Uterus (tissue), 4 donors: Measurements from ENCODE around the gene TOMM22. TPM values are rescaled to one million over a fixed set of nuclear protein-coding genes. Genes with fewer than 3 reads are reported as not detected.
"Not testable (repeated sequence)": the region's sequence is repeated elsewhere in the genome, so short reads cannot be mapped to it uniquely, and the experiment has no call there.

Source experiments
- DNase-seq, 2 donors: peaks; one replicate each; pipeline ENCODE4 v3.0.0-alpha.2; 2019 to 2020
- H3K27ac ChIP-seq, 2 donors: fragments of 200-600 bp; sonication (generic); 1 replicate in 1 of 2; 2 replicates in 1 of 2; pipeline ENCODE4 v1.5.1; 2016 to 2018
- H3K27me3 ChIP-seq, 2 donors: fragments of 200-600 bp; sonication (generic); one replicate each; pipeline ENCODE4 v1.5.1; 2018 to 2019; ENCODE audit warnings: control low read depth in 1 of 2
- H3K36me3 ChIP-seq, 2 donors: fragments of 200-600 bp; sonication (generic); one replicate each; pipeline ENCODE4 v1.5.1; 2019; ENCODE audit warnings: control low read depth in 1 of 2
- H3K4me1 ChIP-seq, 2 donors: fragments of 200-600 bp; sonication (generic); one replicate each; pipeline ENCODE4 v1.5.1; 2018 to 2019; ENCODE audit warnings: control low read depth in 1 of 2
- H3K4me3 ChIP-seq, 2 donors: fragments of 200-600 bp; sonication (generic); 1 replicate in 1 of 2; 2 replicates in 1 of 2; pipeline ENCODE4 v1.5.1; 2018 to 2019; ENCODE audit warnings: mild to moderate bottlenecking in 1 of 2
- H3K9me3 ChIP-seq, 2 donors: fragments of 200-600 bp; sonication (generic); one replicate each; pipeline ENCODE4 v1.5.1; 2019; ENCODE audit warnings: control low read depth in 1 of 2
- CTCF ChIP-seq, 4 experiments: fragments of 200-600 bp in 2 of 4; fragments of 450-650 bp in 2 of 4; sonication (generic) in 2 of 4; IDR thresholded peaks; one replicate each; pipeline ENCODE4 v1.5.1; 2016 to 2019; ENCODE audit warnings: antibody characterized with exemption in 4 of 4, mild to moderate bottlenecking in 2 of 4, moderate library complexity in 1 of 4
- POLR2A ChIP-seq, 2 donors: fragments of 450-650 bp; IDR thresholded peaks; one replicate each; pipeline ENCODE4 v1.6.1; 2016; ENCODE audit warnings: antibody characterized with exemption in 2 of 2, mild to moderate bottlenecking in 1 of 2, moderate library complexity in 1 of 2
- intact Hi-C: fragments of 100-400 bp; cut with DNase I; formaldehyde crosslinking; loops from one replicate; pipeline ENCODE4 v1.15.1; 2023; ENCODE audit warnings: low total_unique reads
- total RNA-seq, 4 donors: library from RNA; depleted of rRNA in 3 of 4; stranded (reverse); fragments of >200 nt in 3 of 4; gene quantifications; one replicate each; pipeline versions ENCODE4 v1.1.0 to v1.2.4, GENCODE V29; 2014 to 2023
- donor health status: DM: yes; HTN: yes; CAD: no.

Gene TOMM22
- total RNA-seq, result 10 to 100 TPM; 17.6 to 62.5 (median 48.4) TPM

DNA sequence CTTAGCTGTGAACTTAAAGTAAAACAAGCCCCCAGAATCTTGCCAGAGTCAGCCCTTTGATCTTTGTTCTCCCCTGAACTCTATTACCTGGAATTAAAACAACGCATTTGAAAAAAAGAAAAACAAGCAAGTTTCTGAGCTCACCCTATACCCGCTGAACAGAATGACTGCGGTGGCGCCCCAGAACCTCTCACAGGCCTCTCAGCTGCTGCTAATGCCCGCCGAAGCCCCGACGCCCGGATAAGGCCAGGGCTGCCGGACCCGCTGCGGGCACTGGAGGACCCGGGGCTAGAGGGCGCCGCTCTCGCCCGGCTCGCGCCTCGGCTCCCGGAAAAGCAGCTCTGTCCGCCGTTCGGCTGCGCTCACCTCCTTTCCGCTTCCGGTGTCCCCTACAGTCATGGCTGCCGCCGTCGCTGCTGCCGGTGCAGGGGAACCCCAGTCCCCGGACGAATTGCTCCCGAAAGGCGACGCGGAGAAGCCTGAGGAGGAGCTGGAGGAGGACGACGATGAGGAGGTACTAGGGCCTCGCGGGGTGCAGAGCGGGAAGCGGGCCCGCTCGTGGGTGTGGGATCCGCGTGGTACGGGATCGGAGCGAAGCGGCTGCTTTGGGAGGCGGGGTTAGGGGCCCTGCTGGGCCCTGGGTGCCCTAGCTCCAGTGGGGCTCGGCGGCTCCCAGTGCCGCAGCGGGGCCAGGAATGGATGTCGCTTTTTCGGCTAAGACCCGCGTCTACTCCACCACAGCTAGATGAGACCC is at the start of gene TOMM22:
TSS of gene TOMM22 (plus strand) at position 376 of the 754 bp plus-strand sequence. CDS start at position 398, 22 bp downstream.
- peak within 1 kb of the TSS; percentile 80 to 95 for H3K4me3 ChIP-seq
- H3K36me3 ChIP-seq, result no peaks in the 10 kb centered on the region
- H3K27me3 ChIP-seq, result no peaks in the 10 kb centered on the region
- intact Hi-C loops, result no loop called here
- H3K27ac ChIP-seq, result peak within 1 kb of the TSS; percentile 66 to 68
- DNase-seq, result peak; percentile 78 to 87
- no peaks in the 10 kb centered on the region for H3K9me3 ChIP-seq
- TF ChIP-seq CTCF (IDR thresholded peaks at IDR 0.05) (peak; percentile 63 to 92 (median 86)), POLR2A (IDR thresholded peaks at IDR 0.05) (peak; percentile 35 to 49)
- H3K4me1 ChIP-seq, result no peaks in the 10 kb centered on the region

- H3K36me3 ChIP-seq, result no peaks in the 10 kb centered on the region
- no peak overlapping the region for H3K27ac ChIP-seq
- intact Hi-C loops, result no loop called here
- TF ChIP-seq POLR2A (IDR thresholded peaks at IDR 0.05) (no peak), CTCF (IDR thresholded peaks at IDR 0.05) (no peak)
- H3K9me3 ChIP-seq, result no peaks in the 10 kb centered on the region
- no peaks in the 10 kb centered on the region for H3K27me3 ChIP-seq
- no peak overlapping the region for H3K4me3 ChIP-seq
- H3K4me1 ChIP-seq, result no peaks in the 10 kb centered on the region
- DNase-seq, result no peak
These were observed 49.2 kb upstream of the TOMM22 start for GRCh38 chr22:38632528-38632927.

- Histone ChIP-seq H3K36me3 (no peaks in the 10 kb centered on the region), H3K9me3 (no peaks in the 10 kb centered on the region), H3K27ac (no peak overlapping the region), H3K4me1 (no peaks in the 10 kb centered on the region), H3K4me3 (no peak overlapping the region), H3K27me3 (no peaks in the 10 kb centered on the region)
- intact Hi-C loops, result no loop called here
- DNase-seq, result no peak
- no peak for TF ChIP-seq POLR2A (IDR thresholded peaks at IDR 0.05)
- TF ChIP-seq CTCF (IDR thresholded peaks at IDR 0.05), result no peak
These were observed 43.5 kb upstream of the TOMM22 start for GRCh38 chr22:38638216-38638615.

DNA sequence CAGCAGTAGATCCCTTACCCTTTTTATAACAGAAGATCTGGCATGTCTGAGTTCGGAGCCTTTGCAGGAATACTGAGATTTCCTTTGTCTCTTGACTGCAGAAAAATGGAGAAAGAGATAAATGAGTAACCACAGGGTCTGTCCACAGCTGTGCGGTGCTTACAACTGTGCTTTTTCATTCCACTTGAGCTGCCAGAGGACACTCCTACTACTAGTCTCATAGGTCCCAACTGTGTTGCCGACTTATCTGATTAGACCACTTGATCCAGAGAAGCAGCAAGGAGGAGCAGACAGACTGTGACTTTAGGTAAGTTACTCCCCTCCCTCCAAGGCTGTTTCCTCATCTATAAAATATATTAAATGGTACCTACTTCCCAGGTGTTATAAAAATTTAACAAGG is 43.0 kb upstream of the TOMM22 start:
- no peaks in the 10 kb centered on the region for H3K4me1 ChIP-seq
- intact Hi-C loops, result no loop called here
- no peaks in the 10 kb centered on the region for H3K27me3 ChIP-seq
- H3K9me3 ChIP-seq, result no peaks in the 10 kb centered on the region
- H3K27ac ChIP-seq, result no peak overlapping the region
- no peak overlapping the region for H3K4me3 ChIP-seq
- DNase-seq, result no peak
- no peak for TF ChIP-seq CTCF (IDR thresholded peaks at IDR 0.05)
- no peaks in the 10 kb centered on the region for H3K36me3 ChIP-seq

- Histone ChIP-seq H3K27me3 (no peaks in the 10 kb centered on the region), H3K4me3 (no peak overlapping the region), H3K9me3 (no peaks in the 10 kb centered on the region), H3K27ac (no peak overlapping the region), H3K36me3 (no peaks in the 10 kb centered on the region), H3K4me1 (no peaks in the 10 kb centered on the region)
- no peak for DNase-seq
- intact Hi-C loops, result no loop called here
- TF ChIP-seq CTCF (IDR thresholded peaks at IDR 0.05) (no peak), POLR2A (IDR thresholded peaks at IDR 0.05) (no peak)
These were observed 40.2 kb upstream of the TOMM22 start for GRCh38 chr22:38641476-38642040.

DNA sequence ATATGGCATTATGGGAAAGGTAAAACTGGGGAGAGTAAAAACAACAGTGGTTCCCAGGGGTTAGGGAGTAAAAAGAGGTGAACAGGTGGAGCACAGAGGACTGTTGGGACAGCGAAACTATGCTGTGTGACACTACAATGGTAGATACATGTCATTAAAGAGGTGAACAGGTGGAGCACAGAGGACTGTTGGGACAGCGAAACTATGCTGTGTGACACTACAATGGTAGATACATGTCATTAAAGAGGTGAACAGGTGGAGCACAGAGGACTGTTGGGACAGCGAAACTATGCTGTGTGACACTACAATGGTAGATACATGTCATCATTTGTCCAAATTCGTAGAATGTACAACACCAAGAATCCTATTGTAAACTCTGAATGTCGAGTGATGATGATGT is 37.5 kb upstream of the TOMM22 start:
- DNase-seq, H3K27ac ChIP-seq, H3K27me3 ChIP-seq, intact Hi-C loops, H3K4me3 ChIP-seq, H3K36me3 ChIP-seq, H3K9me3 ChIP-seq, H3K4me1 ChIP-seq: not testable (repeated sequence)
